DND-41 (cell line): ENCODE results near the gene MAGIX.

Experiments
- ATAC-seq: fragments of 200-7000 bp; cut with Tn5 transposase; 3 replicates; pipeline ENCODE4 v1.9.1; 2021; ENCODE audit warnings: low read depth; ENCODE audit not compliant: insufficient read depth
- DNase-seq: peaks from one replicate; pipeline ENCODE4 v3.0.0-alpha.2; 2020
- H2AFZ ChIP-seq: 2 replicates; pipeline ENCODE4 v1.6.0; 2012; ENCODE audit warnings: low read depth, low read length
- H3K27ac ChIP-seq: 2 replicates; pipeline ENCODE4 v1.5.1; 2012; ENCODE audit warnings: low read length, inconsistent platforms
- H3K27me3 ChIP-seq: fragments of 200-600 bp; sonication (generic); 2 replicates; pipeline ENCODE4 v1.6.0; 2012; ENCODE audit warnings: low read length, mild to moderate bottlenecking, inconsistent platforms; ENCODE audit not compliant: insufficient read depth, poor library complexity
- H3K36me3 ChIP-seq: 2 replicates; pipeline ENCODE4 v1.5.1; 2012; ENCODE audit warnings: low read length, inconsistent platforms; ENCODE audit not compliant: insufficient read depth
- H3K4me1 ChIP-seq: 2 replicates; pipeline ENCODE4 v1.5.1; 2012; ENCODE audit warnings: mild to moderate bottlenecking, low read length; ENCODE audit not compliant: insufficient read depth
- H3K4me2 ChIP-seq: 2 replicates; pipeline ENCODE4 v1.6.0; 2012; ENCODE audit warnings: mild to moderate bottlenecking, moderate library complexity, low read length, inconsistent platforms; ENCODE audit not compliant: insufficient read depth
- H3K4me3 ChIP-seq, 2 experiments: fragments of 200-600 bp in 1 of 2; shearing (Covaris generic) in 1 of 2; 2 replicates each; pipeline ENCODE4 v1.5.1; 2012 to 2016; ENCODE audit warnings: inconsistent platforms in 2 of 2, low read length in 2 of 2, mild to moderate bottlenecking in 2 of 2, low read depth in 1 of 2, moderate library complexity in 1 of 2
- H3K79me2 ChIP-seq: 2 replicates; pipeline ENCODE4 v1.6.0; 2012; ENCODE audit warnings: low read length, inconsistent platforms; ENCODE audit not compliant: insufficient read depth
- H3K9ac ChIP-seq: 2 replicates; pipeline ENCODE4 v1.6.0; 2012; ENCODE audit warnings: low read depth, mild to moderate bottlenecking, inconsistent platforms, low read length, moderate library complexity
- H3K9me3 ChIP-seq: 2 replicates; pipeline ENCODE4 v1.5.1; 2012; ENCODE audit warnings: low read length, moderate library complexity, mild to moderate bottlenecking, inconsistent platforms; ENCODE audit not compliant: insufficient read depth, severe bottlenecking
- H4K20me1 ChIP-seq: 2 replicates; pipeline ENCODE4 v1.6.0; 2012; ENCODE audit warnings: low read length; ENCODE audit not compliant: insufficient read depth
- CTCF ChIP-seq: IDR thresholded peaks from 2 replicates; pipeline ENCODE4 v1.5.1; 2012; ENCODE audit warnings: borderline replicate concordance, low read length, moderate library complexity, mild to moderate bottlenecking; ENCODE audit not compliant: poor library complexity, severe bottlenecking; ENCODE audit errors: extremely low read depth
- EZH2 ChIP-seq: IDR thresholded peaks from 3 replicates; pipeline ENCODE4 v1.6.1; 2012; ENCODE audit warnings: borderline replicate concordance, low read depth, mild to moderate bottlenecking, moderate library complexity, low read length, inconsistent platforms; ENCODE audit not compliant: severe bottlenecking

Gene MAGIX

GRCh38 chrX:49193542-49193964 is 31.0 kb downstream of the MAGIX start:
- Histone ChIP-seq H3K4me1 (peaks cover 24% of the 10 kb centered on the region), H4K20me1 (no peaks in the 10 kb centered on the region), H3K9me3 (no peaks in the 10 kb centered on the region), H3K9ac (no peak overlapping the region), H3K4me3 (no peak overlapping the region), H3K79me2 (peaks cover 9% of the 10 kb centered on the region), H3K27me3 (no peaks in the 10 kb centered on the region), H3K4me2 (no peak overlapping the region), H3K27ac (no peak overlapping the region), H2AFZ (no peak overlapping the region), H3K36me3 (no peaks in the 10 kb centered on the region)
- no peak for DNase-seq
- TF ChIP-seq CTCF (no peak), EZH2 (no peak)
- no peak for ATAC-seq

- H3K36me3 ChIP-seq = no peaks in the 10 kb centered on the region
- no peak overlapping the region for H3K4me3 ChIP-seq
- H3K27me3 ChIP-seq = no peaks in the 10 kb centered on the region
- H3K9me3 ChIP-seq = no peaks in the 10 kb centered on the region
- H3K79me2 ChIP-seq = no peaks in the 10 kb centered on the region
- no peak overlapping the region for H3K9ac ChIP-seq
- no peaks in the 10 kb centered on the region for H4K20me1 ChIP-seq
- no peak overlapping the region for H2AFZ ChIP-seq
- H3K4me1 ChIP-seq = peaks cover 23% of the 10 kb centered on the region
- no peak for ATAC-seq
- no peak overlapping the region for H3K4me2 ChIP-seq
- no peak for DNase-seq
- H3K27ac ChIP-seq = no peak overlapping the region
- TF ChIP-seq EZH2 (no peak), CTCF (no peak)
Measured at GRCh38 chrX:49197543-49198087, 35.1 kb downstream of the MAGIX start.

GRCh38 chrX:49198540-49199314 is 36.2 kb downstream of the MAGIX start:
- no peak overlapping the region for H3K27ac ChIP-seq
- no peak overlapping the region for H3K4me3 ChIP-seq

More at GRCh38 chrX:49198540-49199314, 36.2 kb downstream of the MAGIX start:
- no peaks in the 10 kb centered on the region for H3K36me3 ChIP-seq
- no peaks in the 10 kb centered on the region for H3K9me3 ChIP-seq
- H2AFZ ChIP-seq = no peak overlapping the region
- H4K20me1 ChIP-seq = no peaks in the 10 kb centered on the region
- H3K79me2 ChIP-seq = no peaks in the 10 kb centered on the region
- ATAC-seq = no peak
- no peak for DNase-seq
- peak overlapping the region; percentile 75; the same call in 1 of the 2 replicates for H3K4me2 ChIP-seq
- peaks cover 19% of the 10 kb centered on the region for H3K4me1 ChIP-seq
- TF ChIP-seq EZH2 = no peak
- TF ChIP-seq CTCF = no peak
- H3K9ac ChIP-seq = no peak overlapping the region
- H3K27me3 ChIP-seq = no peaks in the 10 kb centered on the region
